ENCODE measurements around the gene KIAA0232.

KIAA0232 gene

GRCh38 chr4:6770581-6771228 is 11.8 kb upstream of the KIAA0232 start:
- no peak for DNase-seq (ENCODE audit: insufficient read length)
- FAIRE-seq: no peak
- TF ChIP-seq POLR2AphosphoS5 (IDR thresholded peaks at IDR 0.05; ENCODE audit: low read depth, low read length): no peak
- no peak for TF ChIP-seq TAF1 (IDR thresholded peaks at IDR 0.05; ENCODE audit: borderline replicate concordance, low read depth, low read length)
- no peak for TF ChIP-seq POLR2A (IDR thresholded peaks at IDR 0.05; ENCODE audit: low read depth, low read length)

GRCh38 chr4:6771229-6771671 is 11.3 kb upstream of the KIAA0232 start:
- TF ChIP-seq POLR2A (IDR thresholded peaks at IDR 0.05; ENCODE audit: low read depth, low read length) (no peak), TAF1 (IDR thresholded peaks at IDR 0.05; ENCODE audit: borderline replicate concordance, low read depth, low read length) (no peak), POLR2AphosphoS5 (IDR thresholded peaks at IDR 0.05; ENCODE audit: low read depth, low read length) (no peak)
- FAIRE-seq: no peak
- no peak for DNase-seq (ENCODE audit: insufficient read length)

DNA sequence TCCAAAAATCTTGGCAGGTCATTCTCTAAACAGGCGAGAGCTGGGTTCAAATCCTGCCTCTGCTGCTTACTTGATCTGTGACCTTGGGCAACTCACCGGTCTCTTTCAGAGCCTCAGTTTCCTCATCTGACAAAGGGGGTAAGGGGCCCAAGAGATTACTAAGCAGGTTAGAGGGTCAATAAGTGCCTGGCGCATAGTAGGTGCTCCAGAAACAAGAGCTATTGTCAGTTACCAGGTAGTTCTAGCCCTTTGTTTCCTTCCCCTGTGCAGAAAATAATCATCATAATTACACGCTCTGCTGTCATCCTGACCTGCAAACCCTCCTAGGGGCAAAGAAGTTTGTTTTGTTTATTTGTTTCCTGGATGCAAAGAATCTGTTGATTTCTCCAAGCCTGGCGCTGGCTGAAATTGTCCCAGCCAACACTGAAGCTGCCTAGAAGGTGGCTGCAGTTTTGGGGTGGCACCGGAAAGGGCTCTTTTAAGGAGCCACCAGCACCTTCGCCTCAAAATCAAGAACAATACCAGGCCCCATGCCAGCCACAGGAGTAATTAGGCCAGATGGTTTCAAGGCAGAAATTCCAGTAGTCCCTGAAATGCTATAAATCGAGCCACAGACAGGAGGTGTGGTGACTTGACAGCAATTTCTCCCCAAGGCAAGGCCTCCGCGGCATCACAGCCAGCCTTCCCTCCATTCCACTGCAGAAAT is 10.2 kb upstream of the KIAA0232 start:
- TF ChIP-seq TAF1 (IDR thresholded peaks at IDR 0.05; ENCODE audit: borderline replicate concordance, low read depth, low read length) (no peak), POLR2A (IDR thresholded peaks at IDR 0.05; ENCODE audit: low read depth, low read length) (no peak), POLR2AphosphoS5 (IDR thresholded peaks at IDR 0.05; ENCODE audit: low read depth, low read length) (no peak)
- FAIRE-seq: no peak
- no peak for DNase-seq (ENCODE audit: insufficient read length)

- no peak for DNase-seq (ENCODE audit: insufficient read length)
- FAIRE-seq: no peak
- TF ChIP-seq POLR2A (IDR thresholded peaks at IDR 0.05; ENCODE audit: low read depth, low read length) (no peak), TAF1 (IDR thresholded peaks at IDR 0.05; ENCODE audit: borderline replicate concordance, low read depth, low read length) (no peak), POLR2AphosphoS5 (IDR thresholded peaks at IDR 0.05; ENCODE audit: low read depth, low read length) (no peak)
These were observed 9.4 kb upstream of the KIAA0232 start for GRCh38 chr4:6773106-6773505.

- FAIRE-seq: no peak
- TF ChIP-seq POLR2AphosphoS5 (IDR thresholded peaks at IDR 0.05; ENCODE audit: low read depth, low read length): no peak
- TF ChIP-seq POLR2A (IDR thresholded peaks at IDR 0.05; ENCODE audit: low read depth, low read length): no peak
- TF ChIP-seq TAF1 (IDR thresholded peaks at IDR 0.05; ENCODE audit: borderline replicate concordance, low read depth, low read length): no peak
- DNase-seq (ENCODE audit: insufficient read length): no peak
These were observed 8.6 kb upstream of the KIAA0232 start for GRCh38 chr4:6773616-6774540.

DNA sequence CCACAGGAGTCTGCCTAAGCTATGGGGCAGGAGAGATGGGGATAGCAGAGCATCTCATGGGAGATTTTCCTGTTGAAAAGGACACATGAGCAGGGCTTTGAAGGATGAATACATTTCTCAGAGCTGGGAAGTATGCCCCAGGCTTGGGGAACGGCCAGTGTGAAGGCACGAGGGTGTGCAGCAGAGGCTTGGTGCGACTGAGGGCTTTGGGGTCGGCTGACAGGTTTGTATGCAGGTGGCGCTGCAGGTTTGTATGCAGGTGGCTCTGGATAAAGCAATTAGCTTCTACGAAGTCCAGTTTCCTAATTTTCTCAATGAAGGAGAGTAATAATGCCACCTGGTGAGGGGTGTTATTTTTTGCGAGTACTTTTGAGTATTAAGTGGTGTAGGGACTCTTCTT is 6.8 kb upstream of the KIAA0232 start:
- TF ChIP-seq TAF1 (IDR thresholded peaks at IDR 0.05; ENCODE audit: borderline replicate concordance, low read depth, low read length) (no peak), POLR2AphosphoS5 (IDR thresholded peaks at IDR 0.05; ENCODE audit: low read depth, low read length) (no peak)
- FAIRE-seq: no peak

GRCh38 chr4:6776920-6777635 is 5.4 kb upstream of the KIAA0232 start:
- TF ChIP-seq POLR2AphosphoS5 (IDR thresholded peaks at IDR 0.05; ENCODE audit: low read depth, low read length) (no peak), POLR2A (IDR thresholded peaks at IDR 0.05; ENCODE audit: low read depth, low read length) (no peak), TAF1 (IDR thresholded peaks at IDR 0.05; ENCODE audit: borderline replicate concordance, low read depth, low read length) (no peak)
- no peak for FAIRE-seq
- DNase-seq (ENCODE audit: insufficient read length): no peak

More for the DNA sequence above, 6.8 kb upstream of the KIAA0232 start:
- DNase-seq (ENCODE audit: insufficient read length): no peak

DNA sequence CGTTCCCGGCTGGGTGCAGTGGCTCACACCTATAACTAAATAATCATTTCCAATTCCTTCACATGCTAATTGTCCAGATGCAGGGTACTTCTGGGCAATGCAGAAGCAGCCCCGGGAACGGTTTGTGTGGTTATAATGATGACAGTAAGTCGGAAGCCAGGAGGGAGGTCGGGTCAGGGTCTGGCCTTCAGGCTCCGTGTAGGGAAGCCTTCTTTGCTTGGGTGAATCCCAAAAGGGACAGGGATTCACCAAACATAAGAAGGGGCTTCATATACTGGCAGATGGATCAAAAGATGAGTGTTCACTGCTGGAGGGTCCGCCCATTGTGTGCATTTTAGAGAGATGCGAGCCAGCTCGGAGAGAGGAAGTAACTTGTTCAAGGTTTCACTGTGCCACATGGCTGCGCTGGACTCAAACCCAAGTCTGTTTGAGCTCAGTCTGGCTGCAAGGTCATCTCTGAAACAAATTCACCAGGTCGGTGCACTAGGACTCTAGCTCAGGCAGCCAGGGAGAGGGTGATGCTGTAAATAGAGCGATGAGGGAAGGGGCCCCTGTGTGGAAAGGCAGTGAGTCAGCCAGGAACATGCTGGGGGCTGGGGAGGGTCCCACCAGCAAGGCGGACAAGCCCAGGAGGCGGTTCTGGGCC is 4.8 kb upstream of the KIAA0232 start:
- FAIRE-seq (no peak), DNase-seq (ENCODE audit: insufficient read length) (no peak)
- TF ChIP-seq TAF1 (IDR thresholded peaks at IDR 0.05; ENCODE audit: borderline replicate concordance, low read depth, low read length): no peak
- no peak for TF ChIP-seq POLR2A (IDR thresholded peaks at IDR 0.05; ENCODE audit: low read depth, low read length)

DNA sequence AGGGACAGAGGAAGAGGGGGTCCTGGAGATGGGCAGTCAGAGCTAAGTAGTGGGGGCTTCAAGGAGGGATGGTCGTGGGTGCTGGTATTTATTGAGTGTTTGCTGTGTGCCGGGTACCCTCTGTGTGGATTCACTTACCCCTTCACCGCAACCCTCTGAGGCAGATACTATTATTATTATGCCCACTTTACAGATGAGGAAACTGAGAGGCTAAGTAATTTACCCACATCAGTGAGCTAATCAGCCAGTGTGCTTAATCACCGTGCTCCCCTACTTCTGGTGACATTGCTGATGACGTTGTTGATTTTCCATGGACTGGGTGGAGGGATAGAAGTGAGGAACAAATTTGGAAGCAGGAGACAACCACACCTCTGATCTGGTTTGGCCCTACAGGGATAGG is 4.1 kb upstream of the KIAA0232 start:
- FAIRE-seq (no peak), DNase-seq (ENCODE audit: insufficient read length) (no peak)
- TF ChIP-seq POLR2AphosphoS5 (IDR thresholded peaks at IDR 0.05; ENCODE audit: low read depth, low read length): no peak
- no peak for TF ChIP-seq POLR2A (IDR thresholded peaks at IDR 0.05; ENCODE audit: low read depth, low read length)

GRCh38 chr4:6779667-6780565 is 2.6 kb upstream of the KIAA0232 start:
- no peak for DNase-seq (ENCODE audit: insufficient read length)
- no peak for TF ChIP-seq POLR2A (IDR thresholded peaks at IDR 0.05; ENCODE audit: low read depth, low read length)
- no peak for TF ChIP-seq POLR2AphosphoS5 (IDR thresholded peaks at IDR 0.05; ENCODE audit: low read depth, low read length)
- no peak for TF ChIP-seq TAF1 (IDR thresholded peaks at IDR 0.05; ENCODE audit: borderline replicate concordance, low read depth, low read length)
- no peak for FAIRE-seq
